HG02852 (cell line): Measurements from ENCODE around the gene USP4.

Experiments used
- ATAC-seq: cut with Tn5 transposase; IDR thresholded peaks from one replicate; pipeline ENCODE4 v1.9.1; 2021; ENCODE audit warnings: mild to moderate bottlenecking, moderate library complexity; ENCODE audit not compliant: unreplicated experiment

Gene USP4

DNA sequence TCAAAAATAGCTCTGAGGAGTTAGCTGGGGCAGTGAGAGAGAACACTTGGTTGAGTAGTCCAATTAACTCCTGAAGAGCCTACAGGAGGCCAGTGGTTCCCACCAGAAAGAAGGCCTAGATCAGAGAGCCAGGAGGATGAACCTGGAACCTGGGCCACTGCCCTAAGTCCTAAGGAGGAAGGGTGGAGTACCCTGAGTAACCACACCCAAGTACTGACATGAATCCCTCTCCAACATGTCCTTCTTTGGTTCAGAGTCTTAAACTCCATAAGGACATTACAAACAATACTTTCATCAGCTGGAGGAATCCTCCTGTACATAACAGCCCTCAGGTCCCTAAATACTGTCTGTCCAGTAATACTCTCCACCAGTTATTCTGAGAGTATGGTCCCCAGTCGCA is 37.2 kb downstream of the USP4 start:
- ATAC-seq: no peak

GRCh38 chr3:49300595-49300994 is 39.3 kb downstream of the USP4 start:
- no peak for ATAC-seq

- no peak for ATAC-seq
These were observed 41.3 kb downstream of the USP4 start for GRCh38 chr3:49298511-49298910.

DNA sequence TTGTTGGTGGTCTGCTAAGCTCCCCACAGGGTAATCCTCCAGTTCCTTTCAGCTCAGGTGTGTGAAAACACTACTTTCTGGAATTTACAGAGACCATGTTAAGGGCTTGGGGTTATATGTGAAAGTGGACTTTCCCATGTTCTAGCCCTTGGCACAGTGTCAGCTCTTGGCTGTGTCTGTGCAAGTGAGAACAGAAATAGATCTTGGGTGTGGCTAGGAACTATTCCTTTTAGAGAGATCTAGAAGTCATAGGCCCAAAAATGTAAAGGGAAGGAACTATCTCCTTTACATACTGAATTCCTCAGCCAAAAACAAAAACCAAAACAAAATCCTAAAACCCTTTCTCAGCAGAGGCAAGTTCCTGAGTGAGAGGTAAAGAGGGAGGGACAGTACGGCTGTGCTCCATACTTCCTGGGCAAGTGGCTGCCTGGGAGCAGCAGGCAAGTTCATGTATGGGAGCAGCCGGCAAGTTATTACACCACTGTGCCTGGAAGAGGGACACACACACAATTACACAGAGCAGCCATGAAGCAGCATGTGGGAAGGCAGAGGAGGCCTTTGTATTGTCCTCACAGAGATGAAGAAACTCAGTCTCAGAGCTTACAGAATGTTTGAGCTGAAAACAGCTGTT is 43.0 kb downstream of the USP4 start:
- ATAC-seq: no peak

- no peak for ATAC-seq
These were observed 44.3 kb downstream of the USP4 start for GRCh38 chr3:49295489-49296058.

DNA sequence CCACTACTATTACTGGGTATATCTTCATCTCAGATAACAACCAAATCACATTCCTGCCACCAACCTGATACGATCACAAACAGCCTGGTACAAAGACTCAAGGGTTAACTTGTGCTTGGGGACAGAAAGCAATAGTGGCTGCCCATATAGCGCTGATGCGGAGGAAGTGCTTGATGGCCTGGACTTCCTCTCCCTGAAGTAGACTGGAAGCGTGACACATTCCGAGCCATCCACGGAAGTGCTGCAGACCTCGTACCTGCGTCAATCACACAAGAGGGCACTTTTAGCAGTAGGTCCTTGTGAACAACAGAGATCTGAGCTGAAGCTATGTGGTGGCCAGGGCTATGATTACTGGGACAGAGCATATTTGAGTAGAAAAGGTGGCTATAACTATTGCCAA is 45.5 kb downstream of the USP4 start:
- no peak for ATAC-seq

DNA sequence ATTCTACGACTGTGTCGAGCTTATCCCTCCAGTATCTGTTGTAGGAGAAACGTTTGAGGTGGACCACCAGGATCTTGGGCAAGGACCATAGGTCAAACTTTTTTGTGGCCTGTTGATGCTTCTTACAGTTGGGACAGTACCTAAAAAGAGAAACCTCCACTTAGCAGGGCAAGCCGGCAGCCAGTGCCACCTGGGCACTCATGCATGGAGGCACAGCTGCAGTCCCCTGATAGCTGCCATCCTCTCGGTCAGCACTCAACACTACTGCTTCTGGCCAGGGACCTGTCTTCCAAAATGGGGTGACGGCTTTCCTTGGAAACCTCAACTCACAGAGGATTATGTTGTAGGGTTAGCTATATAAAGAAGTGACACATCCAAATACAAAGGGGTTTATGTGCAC is 55.9 kb downstream of the USP4 start:
- no peak for ATAC-seq

- ATAC-seq: no peak
These were observed 60.5 kb downstream of the USP4 start for GRCh38 chr3:49279376-49279775.

GRCh38 chr3:49278548-49278947 is 61.3 kb downstream of the USP4 start:
- ATAC-seq: no peak

DNA sequence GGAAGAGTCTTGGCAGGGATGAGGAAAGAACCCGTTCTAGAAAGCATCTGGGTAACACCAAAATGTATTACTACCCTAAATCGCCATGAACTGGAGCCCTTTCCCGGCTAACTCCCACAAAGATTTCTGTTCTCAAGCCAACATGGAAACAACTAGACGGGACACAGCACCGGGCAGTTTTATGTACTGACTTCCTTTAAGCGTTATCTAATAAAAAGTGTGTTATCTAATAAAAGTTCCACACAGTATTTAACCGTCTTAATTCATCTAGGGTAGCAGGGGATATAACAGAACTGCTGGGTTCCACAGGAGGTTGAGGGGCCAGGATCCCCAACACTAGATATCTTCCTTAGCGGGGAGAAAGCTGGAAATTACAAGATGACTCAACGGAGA is 62.5 kb downstream of the USP4 start:
- ATAC-seq: no peak

DNA sequence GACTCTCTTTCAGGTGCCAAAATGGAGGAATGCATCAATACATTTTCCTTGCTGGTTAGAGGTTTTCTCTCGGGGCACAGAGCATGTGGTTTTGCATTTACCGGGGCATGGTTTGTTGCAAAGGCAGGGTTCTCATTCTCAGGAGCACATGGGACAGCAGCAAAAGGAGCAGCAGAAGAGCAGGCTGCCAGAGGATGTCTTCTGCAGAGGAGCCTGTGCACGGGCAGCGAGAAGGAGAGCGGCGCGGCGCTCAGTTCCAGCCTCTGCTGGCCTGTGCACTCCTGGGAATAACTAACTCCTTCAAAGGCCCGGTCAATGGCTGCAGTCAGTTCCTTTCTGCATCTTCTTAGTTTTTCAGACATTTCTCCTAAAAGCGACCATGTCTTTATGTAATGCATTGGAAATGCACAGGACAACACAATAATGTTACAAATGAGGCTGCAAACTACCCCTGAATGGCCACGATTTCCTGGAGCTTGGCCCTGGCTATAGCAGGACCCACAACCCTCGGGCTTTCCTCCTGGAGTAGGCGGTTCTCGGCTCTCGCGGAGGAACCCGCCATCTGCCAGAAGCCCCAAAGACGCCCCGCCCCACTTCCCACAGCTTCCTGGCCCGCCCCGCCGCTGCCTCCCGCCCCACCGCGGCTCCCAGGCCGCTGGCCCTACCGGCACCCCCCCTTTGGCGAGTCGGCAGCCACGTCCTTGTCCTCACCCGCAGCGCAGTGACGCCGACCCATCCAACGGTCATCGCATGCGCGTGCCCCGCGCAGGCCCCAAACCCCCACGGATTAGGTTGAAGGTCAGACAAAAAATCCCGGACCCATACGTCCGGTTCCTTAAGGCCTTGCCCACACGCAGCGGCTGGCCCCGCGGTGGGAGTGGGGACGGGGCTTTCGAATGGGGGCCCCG is 63.1 kb downstream of the USP4 start, which contains the start of gene C3orf62:
Gene C3orf62, minus strand, starts transcription at position 758 of the 908 bp plus-strand sequence. Its CDS starts 360 bp downstream, at position 398.
- peak; percentile 75 for ATAC-seq

GRCh38 chr3:49273825-49274532 is 65.9 kb downstream of the USP4 start:
- ATAC-seq: no peak

- ATAC-seq: no peak
These were observed 68.8 kb downstream of the USP4 start for GRCh38 chr3:49271047-49271446.

GRCh38 chr3:49270156-49270500 is 69.7 kb downstream of the USP4 start:
- ATAC-seq: no peak

DNA sequence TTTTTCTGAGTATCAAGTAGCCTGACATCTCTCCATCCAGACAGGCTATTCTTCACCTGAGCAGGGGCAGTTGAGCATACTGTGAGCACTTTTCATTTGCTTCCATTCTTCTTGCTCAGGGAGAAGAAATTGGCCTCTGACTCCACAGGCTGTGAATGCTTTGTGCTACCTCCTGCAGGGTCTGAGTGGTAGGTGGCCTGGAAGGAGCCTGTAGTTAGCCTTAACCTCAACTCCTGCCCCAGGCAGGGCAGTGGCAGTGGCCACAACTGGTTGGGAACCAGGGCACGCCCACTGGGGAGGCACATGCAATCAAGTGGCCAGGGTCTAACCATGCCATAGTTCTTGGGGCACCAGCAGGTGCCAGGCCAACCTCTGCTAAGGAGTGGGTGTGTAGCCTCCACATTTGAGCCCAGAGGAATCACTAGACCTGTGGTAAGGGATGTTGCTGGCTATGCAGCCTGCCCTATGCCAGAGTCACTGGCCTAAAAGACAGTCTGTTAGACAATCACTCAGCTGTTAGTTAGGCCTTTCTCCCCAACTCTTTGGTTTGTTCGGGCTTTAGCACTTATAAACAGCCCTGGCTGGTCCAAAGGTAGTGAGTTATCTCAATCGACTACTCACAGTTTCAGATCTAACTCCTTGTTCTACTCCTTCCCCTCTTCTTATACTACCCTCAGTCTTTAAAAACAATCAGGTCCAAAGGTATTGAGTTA is 70.3 kb downstream of the USP4 start:
- ATAC-seq: no peak

- ATAC-seq: no peak
These were observed 73.3 kb downstream of the USP4 start for GRCh38 chr3:49266410-49267095.

DNA sequence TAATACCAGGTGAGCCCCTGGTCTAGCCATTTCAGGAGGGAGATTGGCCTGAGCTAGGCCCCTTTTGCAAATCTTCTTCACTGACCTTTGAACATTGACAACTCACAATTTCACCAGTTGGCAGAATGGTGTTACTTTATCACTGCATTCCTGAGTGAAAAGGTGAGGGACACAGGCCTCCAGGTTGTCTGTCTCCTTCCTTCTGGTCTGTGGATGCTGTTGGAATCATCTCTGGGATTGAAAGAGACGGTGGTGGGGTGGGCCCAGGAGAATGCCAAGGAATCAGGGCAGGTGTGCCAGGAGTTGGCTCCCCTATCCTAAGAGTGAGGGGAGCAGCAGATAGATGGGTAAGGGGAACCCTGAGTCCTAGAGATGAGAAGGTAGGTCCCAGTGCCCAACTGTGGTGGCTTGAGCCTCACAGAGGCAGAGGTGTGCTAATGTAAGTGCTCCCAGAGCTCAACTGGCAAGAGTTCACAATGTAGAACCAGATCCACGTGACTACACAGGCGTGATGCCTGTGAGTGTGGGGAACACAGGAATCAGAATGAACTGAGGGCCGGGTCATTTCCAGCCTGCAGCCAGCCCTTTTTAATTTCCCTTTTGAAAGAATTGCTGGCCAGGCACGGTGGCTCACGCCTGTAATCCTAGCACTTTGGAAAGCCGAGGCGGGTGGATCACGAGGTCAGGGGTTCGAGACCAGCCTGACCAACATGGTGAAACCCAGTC is 74.0 kb downstream of the USP4 start:
- no peak for ATAC-seq

DNA sequence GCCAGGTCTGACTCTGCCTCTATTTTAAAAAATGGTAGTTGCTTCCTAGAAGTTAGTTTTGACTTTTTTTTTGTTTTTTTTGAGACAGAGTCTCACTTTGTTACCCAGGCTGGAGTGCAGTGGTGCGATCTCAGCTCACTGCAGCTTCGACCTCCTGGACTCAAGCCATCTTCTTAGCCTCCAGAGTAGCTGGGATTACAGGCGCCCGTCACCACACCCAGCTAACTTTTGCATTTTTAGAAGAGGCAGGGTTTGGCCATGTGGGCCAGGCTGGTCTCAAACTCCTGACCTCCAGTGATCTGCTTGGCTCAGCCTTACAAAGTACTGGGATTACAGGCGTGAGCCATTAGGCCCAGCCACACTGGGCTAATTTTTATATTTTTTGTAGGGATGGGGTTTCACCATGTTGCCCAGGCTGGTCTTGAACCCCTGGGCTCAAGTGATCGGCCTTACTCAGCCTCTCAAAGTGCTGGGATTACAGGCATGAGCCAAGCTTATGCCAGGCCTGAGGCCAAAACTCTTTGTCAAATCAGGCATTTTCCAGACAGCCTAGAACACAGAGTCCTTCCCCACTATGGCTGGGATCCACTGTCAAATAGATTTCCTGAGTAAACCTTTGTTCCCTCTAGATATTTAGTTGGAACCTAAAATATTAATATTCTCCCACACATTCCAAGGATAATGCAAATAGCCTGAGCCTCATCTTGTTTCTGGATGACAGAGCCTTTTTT is 76.5 kb downstream of the USP4 start:
- no peak for ATAC-seq

- no peak for ATAC-seq
These were observed 79.0 kb downstream of the USP4 start for GRCh38 chr3:49260806-49261324.
